HEK293 (cell line): ENCODE measurements around the gene EIF1.

Source experiments
- BCL11B ChIP-seq: fragments of 450-650 bp; formaldehyde crosslinking; IDR thresholded peaks from 2 replicates; pipeline ENCODE4 v1.5.1; 2016; ENCODE audit warnings: low read depth, missing biosample characterization, missing genetic modification characterization
- CTCF ChIP-seq: fragments of 450-650 bp; formaldehyde crosslinking; IDR thresholded peaks from 2 replicates; pipeline ENCODE4 v1.5.1; 2016; ENCODE audit warnings: missing biosample characterization, missing genetic modification characterization
- GLIS2 ChIP-seq: fragments of 450-650 bp; formaldehyde crosslinking; IDR thresholded peaks from 2 replicates; pipeline ENCODE4 v1.5.1; 2016; ENCODE audit warnings: missing biosample characterization, missing genetic modification characterization
- IKZF3 ChIP-seq: fragments of 450-650 bp; IDR thresholded peaks from 2 replicates; pipeline ENCODE4 v1.5.0; 2018; ENCODE audit warnings: missing biosample characterization, mild to moderate bottlenecking, missing genetic modification characterization, moderate library complexity
- KLF16 ChIP-seq: fragments of 450-650 bp; formaldehyde crosslinking; IDR thresholded peaks from 2 replicates; pipeline ENCODE4 v1.5.1; 2017; ENCODE audit warnings: missing biosample characterization, missing genetic modification characterization
- PATZ1 ChIP-seq: fragments of 450-650 bp; formaldehyde crosslinking; IDR thresholded peaks from 2 replicates; pipeline ENCODE4 v1.5.1; 2016; ENCODE audit warnings: missing biosample characterization, missing genetic modification characterization
- PRDM1 ChIP-seq: fragments of 450-650 bp; formaldehyde crosslinking; IDR thresholded peaks from 2 replicates; pipeline ENCODE4; 2016; ENCODE audit warnings: missing biosample characterization, missing genetic modification characterization
- PRDM2 ChIP-seq: fragments of 450-650 bp; formaldehyde crosslinking; IDR thresholded peaks from 2 replicates; pipeline ENCODE4 v1.5.1; 2016; ENCODE audit warnings: missing biosample characterization, missing genetic modification characterization, borderline replicate concordance
- PRDM4 ChIP-seq: fragments of 450-650 bp; formaldehyde crosslinking; IDR thresholded peaks from 2 replicates; pipeline ENCODE4 v1.5.1; 2017; ENCODE audit warnings: missing biosample characterization, missing genetic modification characterization
- ZBTB48 ChIP-seq: fragments of 450-650 bp; formaldehyde crosslinking; IDR thresholded peaks from 2 replicates; pipeline ENCODE4 v1.5.1; 2016; ENCODE audit warnings: missing biosample characterization, missing genetic modification characterization
- ZBTB6 ChIP-seq: fragments of 450-650 bp; formaldehyde crosslinking; IDR thresholded peaks from 2 replicates; pipeline ENCODE4 v1.5.1; 2017; ENCODE audit warnings: missing biosample characterization, missing genetic modification characterization
- ZFHX2 ChIP-seq: fragments of 450-650 bp; formaldehyde crosslinking; conservative IDR thresholded peaks from 2 replicates; pipeline ENCODE4 v1.5.1; 2016; ENCODE audit warnings: missing biosample characterization, missing genetic modification characterization
- ZNF112 ChIP-seq: fragments of 450-650 bp; formaldehyde crosslinking; IDR thresholded peaks from 2 replicates; pipeline ENCODE4 v1.5.0; 2017; ENCODE audit warnings: missing biosample characterization, missing genetic modification characterization
- ZNF148 ChIP-seq: fragments of 450-650 bp; formaldehyde crosslinking; IDR thresholded peaks from 2 replicates; pipeline ENCODE4 v1.5.0; 2017; ENCODE audit warnings: missing biosample characterization, missing genetic modification characterization, borderline replicate concordance
- ZNF2 ChIP-seq: fragments of 450-650 bp; formaldehyde crosslinking; IDR thresholded peaks from 2 replicates; pipeline ENCODE4 v1.5.1; 2016; ENCODE audit warnings: missing biosample characterization, missing genetic modification characterization
- ZNF311 ChIP-seq: fragments of 450-650 bp; formaldehyde crosslinking; IDR thresholded peaks from 2 replicates; pipeline ENCODE4 v1.5.1; 2017; ENCODE audit warnings: missing biosample characterization, missing genetic modification characterization, borderline replicate concordance
- ZNF350 ChIP-seq: fragments of 450-650 bp; formaldehyde crosslinking; IDR thresholded peaks from 2 replicates; pipeline ENCODE4 v1.5.0; 2017; ENCODE audit warnings: missing biosample characterization, mild to moderate bottlenecking, missing genetic modification characterization
- ZNF555 ChIP-seq: fragments of 450-650 bp; formaldehyde crosslinking; conservative IDR thresholded peaks from 2 replicates; pipeline ENCODE4 v1.5.1; 2017; ENCODE audit warnings: missing biosample characterization, mild to moderate bottlenecking, missing genetic modification characterization, inconsistent platforms
- ZNF621 ChIP-seq: fragments of 450-650 bp; formaldehyde crosslinking; IDR thresholded peaks from 2 replicates; pipeline ENCODE4 v1.5.1; 2017; ENCODE audit warnings: missing biosample characterization, missing genetic modification characterization
- ZNF785 ChIP-seq: fragments of 450-650 bp; formaldehyde crosslinking; IDR thresholded peaks from 2 replicates; pipeline ENCODE4 v1.5.1; 2016; ENCODE audit warnings: missing biosample characterization, missing genetic modification characterization
- ZNF837 ChIP-seq: fragments of 450-650 bp; formaldehyde crosslinking; IDR thresholded peaks from 2 replicates; pipeline ENCODE4 v1.5.1; 2016; ENCODE audit warnings: missing biosample characterization, missing genetic modification characterization

EIF1 gene

GRCh38 chr17:41689497-41690299 lies 1.0 kb downstream of the EIF1 start (continued):
- TF ChIP-seq CTCF (tag by site-specific recombination) (peak; percentile 93; the same call in 1 of the 2 replicates), PRDM1 (peak; percentile 94), BCL11B (tag by site-specific recombination) (no peak), GLIS2 (tag by site-specific recombination) (no peak), PRDM2 (tag by site-specific recombination) (no peak), ZNF837 (tag by site-specific recombination) (no peak), ZNF112 (tag by site-specific recombination) (no peak), ZBTB48 (tag by site-specific recombination) (peak; percentile 9; the same call in 1 of the 2 replicates), ZNF785 (tag by site-specific recombination) (no peak), IKZF3 (0 out of 2 replicates have a peak, but pooled peaks have one; percentile 64), PATZ1 (tag by site-specific recombination) (peak; percentile 94), ZNF311 (tag by site-specific recombination) (no peak), ZNF621 (tag by site-specific recombination) (no peak), KLF16 (tag by site-specific recombination) (no peak; the same call in 1 of the 2 replicates), ZNF350 (tag by site-specific recombination) (no peak), ZNF2 (tag by site-specific recombination) (peak; percentile 19; the same call in 1 of the 2 replicates), ZNF555 (tag by site-specific recombination) (no peak), ZBTB6 (tag by site-specific recombination) (0 out of 2 replicates have a peak, but pooled peaks have one; percentile 2), ZFHX2 (tag by site-specific recombination) (no peak), ZNF148 (tag by site-specific recombination) (no peak), PRDM4 (tag by site-specific recombination) (no peak)
